Loucy (cell line): ENCODE measurements around the gene CSNK2A1.

Source experiments
- H2AFZ ChIP-seq: fragments of 200-600 bp; sonication (generic); 2 replicates; pipeline ENCODE4 v1.6.0; 2016; ENCODE audit warnings: antibody characterized with exemption, mild to moderate bottlenecking, low read length, moderate library complexity
- H3F3A ChIP-seq: fragments of 200-600 bp; 2 replicates; pipeline ENCODE4 v1.6.0; 2016; ENCODE audit warnings: antibody characterized with exemption, low read depth, mild to moderate bottlenecking
- H3K27me3 ChIP-seq: fragments of 200-600 bp; sonication (generic); 2 replicates; pipeline ENCODE4 v1.6.1; 2014; ENCODE audit warnings: low read length, mild to moderate bottlenecking; ENCODE audit not compliant: insufficient read depth, poor library complexity, severe bottlenecking
- H3K36me3 ChIP-seq: fragments of 200-600 bp; sonication (generic); 2 replicates; pipeline ENCODE4 v1.6.1; 2016; ENCODE audit warnings: low read length; ENCODE audit not compliant: insufficient read depth
- H3K4me1 ChIP-seq: fragments of 200-600 bp; sonication (generic); 2 replicates; pipeline ENCODE4 v1.5.1; 2014; ENCODE audit warnings: low read length, mild to moderate bottlenecking; ENCODE audit not compliant: insufficient read depth, poor library complexity, severe bottlenecking
- H3K4me2 ChIP-seq: fragments of 200-600 bp; sonication (generic); 2 replicates; pipeline ENCODE4 v1.6.0; 2014; ENCODE audit warnings: antibody characterized with exemption, low read length, low read depth, mild to moderate bottlenecking; ENCODE audit not compliant: poor library complexity, severe bottlenecking
- H3K4me3 ChIP-seq: fragments of 200-600 bp; sonication (generic); 2 replicates; pipeline ENCODE4 v1.5.1; 2014; ENCODE audit warnings: low read length, mild to moderate bottlenecking, mixed read lengths; ENCODE audit not compliant: poor library complexity, severe bottlenecking
- H3K79me2 ChIP-seq: fragments of 200-600 bp; sonication (generic); 2 replicates; pipeline ENCODE4 v1.6.1; 2014; ENCODE audit warnings: low read length; ENCODE audit not compliant: insufficient read depth
- H3K9ac ChIP-seq: fragments of 200-600 bp; sonication (generic); 2 replicates; pipeline ENCODE4 v1.6.0; 2014; ENCODE audit warnings: mild to moderate bottlenecking, low read depth, low read length, moderate library complexity; ENCODE audit not compliant: poor library complexity, severe bottlenecking
- H3K9me2 ChIP-seq: fragments of 200-600 bp; sonication (generic); replicated peaks from 2 replicates; pipeline ENCODE4 v1.6.1; 2016; ENCODE audit warnings: low read depth, low read length, mixed read lengths
- H3K9me3 ChIP-seq: fragments of 200-600 bp; sonication (generic); 2 replicates; pipeline ENCODE4 v1.6.1; 2014; ENCODE audit warnings: mild to moderate bottlenecking, antibody characterized with exemption, low read length, low read depth; ENCODE audit not compliant: insufficient read depth
- H4K20me1 ChIP-seq: fragments of 200-600 bp; sonication (generic); 2 replicates; pipeline ENCODE4 v1.6.0; 2014; ENCODE audit warnings: antibody characterized with exemption, low read length, mild to moderate bottlenecking; ENCODE audit not compliant: insufficient read depth, poor library complexity, severe bottlenecking
- EZH2phosphoT487 ChIP-seq: fragments of 200-600 bp; IDR thresholded peaks from 2 replicates; pipeline ENCODE4 v1.6.1; 2018; ENCODE audit warnings: antibody characterized with exemption, mild to moderate bottlenecking, moderate library complexity, borderline replicate concordance
- TF ChIP-seq, protein P1 (sequence below): fragments of 200-600 bp; sonication (generic); conservative IDR thresholded peaks from 2 replicates; pipeline ENCODE4 v1.5.1; 2014; ENCODE audit warnings: mild to moderate bottlenecking, antibody characterized with exemption, low read length

The CSNK2A1 gene

DNA sequence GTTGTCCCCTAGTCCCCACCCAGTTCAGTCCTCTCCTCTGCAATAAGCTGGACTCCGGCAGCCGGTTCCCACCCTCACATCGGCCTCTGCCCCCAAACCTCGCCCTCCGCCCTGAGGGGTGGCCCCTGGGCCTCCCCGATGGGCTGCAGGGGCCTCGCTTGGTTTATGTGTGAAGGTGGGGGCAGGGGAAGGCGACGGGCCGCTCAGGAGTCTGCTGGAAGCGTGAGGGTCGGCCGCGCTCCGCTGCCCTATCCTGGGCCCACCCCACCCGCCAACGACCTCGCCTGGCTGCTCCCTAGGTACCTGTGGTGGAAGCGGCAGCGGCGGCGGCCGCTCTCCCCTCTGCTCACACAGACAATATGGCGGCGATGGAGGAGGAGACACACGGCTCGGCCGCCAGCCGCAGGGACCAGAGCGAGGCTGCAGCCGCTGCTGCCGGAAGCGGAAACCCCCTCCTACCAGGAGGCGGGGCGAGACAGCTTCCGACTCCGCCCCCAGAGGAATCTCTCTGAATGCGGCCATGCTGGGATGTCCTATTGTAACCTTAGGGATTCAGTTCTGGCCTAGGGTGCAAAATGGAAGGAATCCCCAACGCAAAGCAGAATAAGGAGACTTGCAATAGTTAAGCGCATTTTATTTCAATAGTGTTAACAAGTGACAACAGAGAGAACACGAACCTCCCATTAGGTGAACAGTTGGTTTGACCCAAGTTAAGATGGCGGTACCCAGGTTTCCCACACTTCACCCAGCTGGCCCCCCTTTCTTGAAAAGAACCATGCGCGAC lies at the start of gene CSNK2A1:
CSNK2A1 (minus strand) TSS at position 422 of the 784 bp plus-strand sequence. CDS start 35,239 bp downstream, outside the sequence.
- no peaks in the 10 kb centered on the region for H3K36me3 ChIP-seq
- H3F3A ChIP-seq, result no peaks in the 10 kb centered on the region
- peak within 1 kb of the TSS; percentile 93 for H3K4me2 ChIP-seq
- peaks cover 30% of the 10 kb centered on the region for H3K27me3 ChIP-seq
- H2AFZ ChIP-seq, result peak within 1 kb of the TSS; percentile 91
- peaks cover 49% of the 10 kb centered on the region for H3K79me2 ChIP-seq
- H3K9me3 ChIP-seq, result no peaks in the 10 kb centered on the region
- peaks cover 46% of the 10 kb centered on the region for H4K20me1 ChIP-seq
- no peaks in the 10 kb centered on the region for H3K9me2 ChIP-seq
- no peak for TF ChIP-seq EZH2phosphoT487
- TF ChIP-seq, protein P1, sequence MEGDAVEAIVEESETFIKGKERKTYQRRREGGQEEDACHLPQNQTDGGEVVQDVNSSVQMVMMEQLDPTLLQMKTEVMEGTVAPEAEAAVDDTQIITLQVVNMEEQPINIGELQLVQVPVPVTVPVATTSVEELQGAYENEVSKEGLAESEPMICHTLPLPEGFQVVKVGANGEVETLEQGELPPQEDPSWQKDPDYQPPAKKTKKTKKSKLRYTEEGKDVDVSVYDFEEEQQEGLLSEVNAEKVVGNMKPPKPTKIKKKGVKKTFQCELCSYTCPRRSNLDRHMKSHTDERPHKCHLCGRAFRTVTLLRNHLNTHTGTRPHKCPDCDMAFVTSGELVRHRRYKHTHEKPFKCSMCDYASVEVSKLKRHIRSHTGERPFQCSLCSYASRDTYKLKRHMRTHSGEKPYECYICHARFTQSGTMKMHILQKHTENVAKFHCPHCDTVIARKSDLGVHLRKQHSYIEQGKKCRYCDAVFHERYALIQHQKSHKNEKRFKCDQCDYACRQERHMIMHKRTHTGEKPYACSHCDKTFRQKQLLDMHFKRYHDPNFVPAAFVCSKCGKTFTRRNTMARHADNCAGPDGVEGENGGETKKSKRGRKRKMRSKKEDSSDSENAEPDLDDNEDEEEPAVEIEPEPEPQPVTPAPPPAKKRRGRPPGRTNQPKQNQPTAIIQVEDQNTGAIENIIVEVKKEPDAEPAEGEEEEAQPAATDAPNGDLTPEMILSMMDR, result no peak
- H3K9ac ChIP-seq, result peak within 1 kb of the TSS; percentile 92
- H3K4me1 ChIP-seq, result peaks cover 47% of the 10 kb centered on the region
- H3K4me3 ChIP-seq, result peak within 1 kb of the TSS; percentile 87

DNA sequence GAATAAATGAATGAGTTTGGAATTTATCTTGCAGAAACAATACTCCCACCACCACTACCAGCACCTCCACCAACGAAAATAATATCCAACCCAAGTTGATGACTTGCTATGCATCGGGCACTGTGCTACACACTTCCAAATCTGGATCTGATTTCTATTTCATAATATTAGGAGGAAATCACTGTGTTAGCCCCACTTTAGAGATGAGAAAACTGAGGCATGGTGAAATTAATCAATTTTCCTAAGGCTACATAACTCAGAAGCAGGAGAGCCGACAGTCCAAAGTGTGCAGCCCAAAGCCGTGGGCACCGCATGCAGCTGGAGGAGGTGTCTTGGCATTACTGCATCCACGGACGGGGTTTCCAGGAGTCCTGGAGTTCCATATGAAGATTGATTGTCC lies 48.9 kb upstream of the CSNK2A1 start:
- Histone ChIP-seq H3K4me1 (peaks cover 6% of the 10 kb centered on the region), H3K9me2 (no peaks in the 10 kb centered on the region), H3K27me3 (no peaks in the 10 kb centered on the region), H3K79me2 (no peaks in the 10 kb centered on the region), H2AFZ (no peak overlapping the region), H3K4me3 (no peak overlapping the region), H3K4me2 (no peak overlapping the region), H4K20me1 (no peaks in the 10 kb centered on the region), H3F3A (no peaks in the 10 kb centered on the region), H3K9ac (no peak overlapping the region), H3K9me3 (no peaks in the 10 kb centered on the region), H3K36me3 (no peaks in the 10 kb centered on the region)
- TF ChIP-seq EZH2phosphoT487, result no peak
- TF ChIP-seq, protein P1, result no peak

DNA sequence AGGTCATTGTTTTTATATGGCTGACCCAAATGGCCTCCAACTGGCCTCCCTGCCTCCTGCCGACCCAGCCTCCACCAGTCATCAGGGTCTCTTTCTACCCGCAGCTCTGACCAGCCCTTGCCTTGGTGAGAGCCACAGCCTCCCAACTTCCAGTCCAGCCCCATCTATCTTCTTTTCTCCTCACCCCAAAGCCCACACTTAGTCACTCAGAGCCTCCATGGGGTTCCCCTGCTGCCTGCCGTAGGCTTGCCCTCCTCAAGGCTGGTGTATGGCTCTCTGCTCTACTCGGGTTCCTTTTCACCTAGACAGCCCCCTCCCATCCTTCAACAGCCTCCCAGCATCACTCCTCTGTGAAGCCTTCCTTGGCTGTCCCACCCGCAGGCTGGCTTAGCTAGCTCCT lies 48.4 kb upstream of the CSNK2A1 start:
- no peaks in the 10 kb centered on the region for H3K9me2 ChIP-seq
- no peaks in the 10 kb centered on the region for H3K9me3 ChIP-seq
- no peaks in the 10 kb centered on the region for H3K79me2 ChIP-seq
- no peak overlapping the region for H2AFZ ChIP-seq
- H4K20me1 ChIP-seq, result no peaks in the 10 kb centered on the region
- H3K9ac ChIP-seq, result no peak overlapping the region
- TF ChIP-seq EZH2phosphoT487, result no peak
- TF ChIP-seq, protein P1, result no peak
- no peak overlapping the region for H3K4me3 ChIP-seq
- H3F3A ChIP-seq, result no peaks in the 10 kb centered on the region
- no peaks in the 10 kb centered on the region for H3K36me3 ChIP-seq
- no peaks in the 10 kb centered on the region for H3K27me3 ChIP-seq
- no peak overlapping the region for H3K4me2 ChIP-seq
- H3K4me1 ChIP-seq, result peaks cover 6% of the 10 kb centered on the region
